HG03066 (cell line): ENCODE results near the gene SMIM8.

Experiments used
- ATAC-seq: cut with Tn5 transposase; IDR thresholded peaks from one replicate; pipeline ENCODE4 v1.9.1; 2021; ENCODE audit warnings: low read depth; ENCODE audit not compliant: unreplicated experiment

Gene SMIM8

DNA sequence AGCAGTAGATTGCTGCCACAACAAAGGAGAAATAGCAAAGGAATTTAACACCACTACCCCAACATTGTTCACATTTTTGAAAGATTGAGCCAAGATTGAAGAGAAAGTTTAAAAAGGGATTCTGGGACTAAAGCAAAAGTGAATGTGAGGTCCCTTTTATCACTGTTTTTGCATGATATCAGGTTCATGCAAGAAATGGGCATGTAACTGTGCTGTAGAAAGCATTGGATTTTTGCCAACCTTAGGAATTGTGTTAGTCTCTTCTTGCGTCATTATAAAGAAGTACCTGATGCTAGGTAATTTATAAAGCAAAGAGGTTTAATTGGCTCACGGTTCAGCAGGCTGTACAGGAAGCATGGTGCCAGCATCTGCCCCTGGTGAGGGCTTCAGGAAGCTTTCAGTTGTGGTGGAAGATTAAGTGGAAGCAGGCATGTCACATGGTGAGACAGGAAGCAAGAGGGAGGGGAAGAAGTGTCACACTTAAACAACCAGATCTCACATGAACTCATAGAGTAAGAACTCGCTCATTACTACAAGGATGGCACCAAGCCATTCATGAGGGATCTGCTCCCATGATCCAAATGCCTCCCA lies 11.3 kb downstream of the SMIM8 start:
- ATAC-seq = no peak

DNA sequence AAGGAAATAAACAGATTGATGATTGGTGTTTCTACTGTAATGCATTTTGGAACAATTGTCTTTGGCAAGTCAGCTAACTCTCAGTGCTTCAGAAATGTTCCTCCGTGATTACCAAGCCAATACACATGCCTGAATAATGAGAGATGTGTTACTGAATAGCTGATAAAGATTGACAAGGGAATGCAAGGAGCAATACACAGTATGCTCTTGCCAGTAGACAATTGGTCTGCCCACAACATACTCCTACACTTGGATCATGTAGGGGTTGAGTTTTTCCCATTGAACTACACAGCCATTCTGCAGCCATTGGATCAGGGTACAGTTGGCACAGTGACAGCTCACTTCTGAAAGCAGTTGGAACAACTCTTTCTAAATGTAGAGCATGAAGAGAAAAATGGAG lies 12.3 kb downstream of the SMIM8 start:
- no peak for ATAC-seq

DNA sequence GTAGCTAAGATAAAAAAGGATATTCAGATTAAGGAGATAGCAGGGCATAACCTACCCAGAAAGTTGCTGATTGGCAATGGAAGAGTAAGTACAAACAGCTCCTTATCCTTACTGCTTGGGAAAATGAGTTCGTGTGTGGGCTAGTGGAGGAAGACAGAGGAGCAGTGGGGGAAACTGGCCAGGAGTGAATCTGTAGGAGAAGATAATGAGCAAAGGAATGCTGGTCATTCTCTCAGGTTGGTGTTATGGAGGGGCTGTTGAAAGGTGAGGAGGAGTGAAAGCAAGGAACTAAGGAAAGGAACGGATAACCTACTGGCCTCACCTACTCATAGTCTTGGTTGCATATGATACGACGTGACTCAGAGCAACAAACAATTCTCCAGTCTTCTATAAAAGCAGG lies 14.0 kb downstream of the SMIM8 start:
- no peak for ATAC-seq

DNA sequence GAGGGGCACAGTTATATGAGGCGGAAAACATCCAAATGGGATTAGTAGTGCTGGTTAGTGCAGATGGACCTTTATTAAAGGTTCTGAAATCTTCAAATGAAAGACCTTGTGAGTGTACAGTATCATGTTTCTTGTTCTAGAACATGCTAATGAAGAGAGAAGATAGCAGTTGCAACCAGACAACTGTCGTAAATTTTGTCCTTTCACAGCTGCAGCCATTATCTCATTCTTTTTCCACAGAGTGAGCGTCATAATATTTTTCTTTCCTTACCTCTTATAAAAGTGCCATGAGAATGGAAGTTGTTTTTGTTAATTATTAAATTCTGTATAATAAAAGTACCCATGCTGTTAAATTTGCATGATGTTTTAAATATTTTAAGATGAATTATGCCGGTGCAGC lies 17.8 kb downstream of the SMIM8 start:
- no peak for ATAC-seq

DNA sequence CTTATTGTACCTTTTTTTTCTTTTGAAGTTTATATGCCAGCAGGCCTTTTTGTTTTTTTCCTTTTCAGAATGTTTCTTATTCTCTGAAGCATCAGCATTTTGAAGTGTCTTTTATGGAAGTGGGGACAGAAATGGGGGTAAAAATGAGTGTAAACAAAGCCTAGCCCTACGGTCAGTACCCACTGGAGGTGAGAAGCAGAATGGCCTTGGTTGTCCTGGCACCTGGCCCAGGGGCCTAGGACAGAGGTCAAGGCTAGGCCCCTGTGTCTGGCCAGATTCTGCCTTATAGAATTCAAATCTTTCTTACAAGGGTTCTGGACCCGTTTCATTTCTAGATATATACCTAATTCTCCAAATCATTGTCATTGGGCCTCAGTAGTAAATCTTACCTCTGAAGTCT lies 18.8 kb downstream of the SMIM8 start:
- ATAC-seq = no peak

DNA sequence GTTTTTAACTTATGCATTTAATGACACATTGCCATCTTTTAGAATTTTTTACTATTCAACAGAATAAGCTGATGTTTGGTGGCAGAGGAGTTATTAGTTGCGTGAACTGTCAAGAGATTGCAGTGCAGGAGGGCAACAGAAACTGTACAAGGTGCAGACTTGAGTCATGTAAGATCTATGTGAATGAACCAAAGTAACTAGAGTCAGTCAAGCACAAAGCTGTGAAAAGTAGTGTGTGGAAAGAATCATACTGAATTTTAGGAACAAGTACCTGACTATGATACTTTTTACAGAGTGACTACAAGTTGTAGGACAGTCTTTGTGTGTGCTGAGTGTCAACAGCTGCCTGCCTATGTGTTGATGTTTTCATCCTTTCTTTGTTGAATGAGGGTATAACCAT lies 19.5 kb downstream of the SMIM8 start:
- peak; percentile 95 for ATAC-seq

DNA sequence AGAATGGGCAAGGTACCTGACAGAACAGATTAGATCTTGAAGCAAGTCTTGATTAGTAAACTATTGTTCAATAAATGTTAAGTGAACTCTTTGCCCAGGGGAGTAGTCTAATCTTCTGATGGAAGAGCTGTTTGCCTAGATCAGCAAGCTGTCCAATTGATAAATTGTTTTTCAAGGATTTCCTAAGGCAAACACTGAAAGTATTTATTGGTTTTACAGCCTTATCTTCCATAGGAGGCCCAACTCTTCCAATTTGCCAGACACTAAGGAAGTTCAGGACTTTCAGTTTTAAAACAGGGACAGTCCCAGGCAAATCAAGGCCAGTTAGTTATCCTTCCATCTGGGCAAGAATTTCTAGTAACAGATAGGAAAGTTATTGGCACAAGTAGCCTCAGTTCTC lies 20.4 kb downstream of the SMIM8 start:
- no peak for ATAC-seq

DNA sequence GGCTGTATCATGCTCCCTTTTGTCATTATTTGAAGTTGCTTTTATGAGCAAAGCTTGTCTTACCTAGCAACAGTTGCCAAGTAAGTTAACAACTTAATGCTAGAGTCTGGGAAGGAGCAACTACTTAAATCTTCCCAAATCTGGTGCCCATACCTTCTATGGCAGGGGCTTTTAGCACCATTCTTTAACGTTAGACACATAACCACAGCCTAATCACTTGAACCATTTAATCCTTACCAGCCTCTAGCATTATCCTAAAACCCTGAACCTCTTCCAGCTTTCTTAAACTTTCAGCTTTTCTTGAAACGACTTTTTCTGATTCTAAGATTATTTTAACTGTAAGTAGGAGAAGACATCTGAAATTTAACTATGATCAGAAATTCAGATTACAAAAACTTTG lies 22.3 kb downstream of the SMIM8 start, which contains the start of gene C6orf163:
C6orf163 (plus strand) TSS at position 83 of the 400 bp plus-strand sequence; CDS start at position 370, 287 bp downstream.
- ATAC-seq = no peak

DNA sequence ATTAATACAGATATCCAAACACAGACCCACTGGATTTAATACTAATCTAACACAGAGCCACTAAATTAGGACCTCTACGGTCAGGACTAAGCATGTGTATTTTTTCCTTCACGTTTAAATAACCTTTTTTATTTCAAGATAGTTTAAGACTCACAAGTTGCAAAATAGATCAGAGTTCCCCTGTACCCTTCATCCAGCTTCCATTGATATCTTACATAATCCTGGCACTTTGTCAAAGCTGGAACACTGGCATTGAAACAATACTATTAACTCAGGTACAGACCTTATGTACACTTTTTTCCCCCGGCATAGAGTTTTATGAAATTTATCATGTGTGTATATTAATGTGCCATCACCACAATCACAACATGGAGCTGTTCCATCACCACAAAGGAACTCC lies 24.3 kb downstream of the SMIM8 start:
- no peak for ATAC-seq

DNA sequence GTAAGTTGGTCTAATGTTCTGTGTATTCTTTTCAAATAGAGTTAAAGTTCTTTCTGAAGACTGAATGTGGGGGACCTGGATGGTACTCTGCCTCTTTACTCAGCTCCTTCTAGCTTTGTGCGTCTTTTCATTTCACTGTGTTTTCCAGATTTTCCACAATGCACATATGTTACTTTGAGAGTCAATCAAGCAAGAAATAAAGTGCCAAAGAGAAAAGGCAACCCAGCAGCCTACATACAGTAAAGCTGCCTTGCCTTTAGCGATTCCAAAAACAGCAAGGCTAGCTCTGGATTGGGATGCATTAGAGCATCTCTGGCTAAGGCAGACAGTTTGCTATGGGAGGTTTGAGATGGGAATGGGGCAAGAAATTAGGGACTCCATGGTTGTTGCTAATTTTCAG lies 27.5 kb downstream of the SMIM8 start:
- ATAC-seq = no peak

DNA sequence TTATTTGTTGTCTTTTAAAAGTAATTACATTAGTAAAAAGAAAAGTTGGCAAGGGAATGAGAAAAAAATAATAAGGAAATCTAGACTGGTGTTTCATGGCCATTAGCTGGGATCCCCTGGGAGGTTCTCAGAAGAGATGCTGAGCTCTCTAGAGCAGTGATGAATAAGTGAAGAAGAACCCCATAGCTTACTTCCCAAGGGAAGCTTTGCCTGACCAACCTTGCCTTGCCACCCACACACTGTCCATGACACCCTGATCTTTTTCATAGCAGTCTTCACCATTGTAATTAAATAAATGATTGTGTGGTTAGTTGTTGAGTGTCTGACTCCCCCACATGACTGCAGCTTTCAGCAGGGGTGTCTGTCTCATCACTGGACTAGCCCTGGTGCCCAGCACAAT lies 28.1 kb downstream of the SMIM8 start:
- no peak for ATAC-seq

DNA sequence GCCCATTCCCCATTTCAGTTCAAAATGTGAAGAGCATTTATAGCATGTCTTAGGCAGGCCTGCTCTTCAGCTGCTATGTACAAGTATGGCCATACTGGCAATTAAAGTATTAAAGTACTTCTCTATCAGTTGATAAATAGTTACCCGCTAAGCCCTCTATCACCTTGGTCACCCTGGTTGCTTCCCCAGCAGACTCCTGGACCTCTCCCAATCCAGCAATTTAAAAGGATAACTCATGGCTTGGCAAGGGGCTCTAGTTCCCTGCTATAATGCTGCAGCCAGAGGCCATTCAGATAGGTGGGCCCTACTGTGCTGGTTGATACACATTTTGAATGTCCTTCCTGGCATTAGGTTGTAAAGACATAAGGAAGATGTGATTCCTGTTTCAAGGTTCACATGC lies 29.2 kb downstream of the SMIM8 start:
- no peak for ATAC-seq

DNA sequence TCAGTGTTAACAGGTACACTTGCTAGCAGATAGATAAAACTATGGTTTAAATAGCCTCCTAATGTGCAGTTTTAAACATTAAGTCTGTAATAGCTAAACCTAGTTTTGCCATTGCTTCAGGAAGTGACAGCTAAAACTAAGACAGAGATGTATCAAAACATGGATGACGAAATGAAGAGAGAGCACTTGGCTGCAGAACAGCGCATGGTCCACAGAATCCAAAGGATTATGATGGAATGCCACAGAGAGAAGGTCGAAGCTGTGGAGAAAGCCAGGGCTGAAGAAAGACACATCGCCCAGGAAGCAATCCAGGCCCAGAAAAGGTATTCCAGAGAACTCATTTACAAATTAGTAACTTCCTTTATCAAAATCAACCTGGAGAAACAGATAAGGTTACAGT lies 33.8 kb downstream of the SMIM8 start:
- no peak for ATAC-seq

DNA sequence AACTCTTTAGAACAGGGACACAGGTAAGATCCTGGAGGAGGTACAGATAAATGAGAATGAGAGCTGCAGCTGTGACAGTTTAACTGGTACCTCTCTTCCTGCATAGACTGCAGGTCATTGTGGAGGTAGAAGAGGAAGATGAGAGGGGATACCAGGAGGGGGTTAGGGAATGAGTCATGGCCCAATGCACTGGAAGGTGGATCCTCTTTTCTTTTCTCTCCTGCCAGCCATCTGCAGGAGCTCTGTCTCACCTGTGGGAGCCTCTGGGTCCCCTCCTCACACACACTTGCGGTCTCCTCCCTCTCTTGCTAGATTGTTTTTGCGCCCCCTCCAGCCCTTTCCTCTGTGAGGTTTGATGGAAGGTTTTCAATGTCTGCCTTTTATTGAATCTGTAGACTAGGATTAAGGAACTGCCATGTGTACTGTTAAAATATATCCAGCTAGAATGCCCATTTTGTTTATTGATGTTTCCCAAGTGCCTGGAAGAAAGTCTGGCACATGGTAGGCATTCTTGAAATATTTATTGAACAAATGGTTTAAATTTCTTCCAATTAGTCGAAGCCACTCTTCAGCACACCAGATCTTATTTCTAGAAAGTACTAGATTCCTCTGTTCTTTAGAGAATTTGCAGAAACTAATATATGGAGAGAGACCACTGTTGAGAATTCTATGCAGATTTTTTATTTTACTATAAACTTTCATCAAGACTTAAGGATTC lies 35.2 kb downstream of the SMIM8 start:
- no peak for ATAC-seq

DNA sequence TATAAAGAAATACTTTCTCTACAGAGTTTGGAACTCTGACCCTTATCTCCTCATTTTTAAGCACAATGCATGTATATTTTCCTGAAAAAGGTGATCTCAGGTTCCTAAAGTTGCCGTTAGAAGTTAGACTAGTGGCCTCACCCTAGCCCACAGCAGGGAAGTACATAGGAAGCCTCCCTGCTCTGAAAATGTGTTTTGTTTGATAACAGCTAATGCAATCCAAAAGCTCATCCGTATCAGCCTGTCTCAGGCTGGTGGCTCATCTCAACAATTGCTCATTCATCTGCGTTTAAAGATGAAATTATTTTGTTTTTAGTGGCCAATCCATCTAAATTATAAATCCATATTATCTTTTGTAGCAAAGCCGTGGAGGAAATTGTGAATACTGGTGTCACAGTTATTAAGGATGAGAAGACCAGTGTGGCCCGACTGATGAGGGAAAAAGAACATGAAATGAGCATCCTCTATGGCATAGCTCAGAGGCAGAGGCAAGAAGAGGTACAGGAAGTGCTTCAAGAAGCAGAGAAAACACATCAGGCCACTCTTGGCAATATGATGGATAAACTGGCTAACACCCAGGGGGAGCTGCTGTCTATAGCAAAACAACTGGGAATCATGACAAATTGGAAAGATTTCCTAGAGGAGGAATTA lies 42.3 kb downstream of the SMIM8 start:
- no peak for ATAC-seq

DNA sequence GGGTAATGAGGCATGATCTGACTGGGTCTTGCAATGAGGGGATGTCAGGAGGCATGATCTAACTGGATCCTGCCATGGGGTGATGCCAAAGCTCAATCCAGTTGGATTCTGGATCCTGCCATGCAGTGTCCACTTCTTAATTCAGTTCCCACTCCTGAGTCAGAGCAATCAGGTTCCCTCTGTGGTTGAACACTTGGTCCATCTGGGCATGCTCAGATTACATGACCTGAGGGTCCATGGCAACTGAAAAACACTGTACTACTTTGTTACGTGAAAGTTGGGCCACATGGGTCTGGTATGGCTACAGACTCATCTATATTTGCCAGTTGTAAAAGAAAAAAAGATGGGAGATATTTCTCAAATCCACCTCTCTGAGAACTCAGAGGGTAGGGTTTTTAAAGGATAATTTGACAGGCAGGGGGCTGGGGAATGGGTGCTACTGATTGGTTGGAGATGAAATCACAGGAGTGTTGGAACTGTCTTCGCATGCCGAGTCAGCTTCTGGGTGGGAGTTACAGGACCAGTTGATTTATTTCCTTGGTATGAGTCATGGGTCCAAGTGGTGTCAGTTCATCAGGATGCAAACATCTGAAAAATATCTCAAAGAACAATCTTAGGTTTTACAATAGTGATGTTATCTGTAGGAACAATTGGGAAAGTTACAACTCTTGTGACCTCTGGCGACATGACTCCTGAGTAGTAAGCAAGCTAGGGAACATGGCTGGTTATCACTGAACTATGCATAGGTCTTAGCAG lies 43.9 kb downstream of the SMIM8 start:
- no peak for ATAC-seq

DNA sequence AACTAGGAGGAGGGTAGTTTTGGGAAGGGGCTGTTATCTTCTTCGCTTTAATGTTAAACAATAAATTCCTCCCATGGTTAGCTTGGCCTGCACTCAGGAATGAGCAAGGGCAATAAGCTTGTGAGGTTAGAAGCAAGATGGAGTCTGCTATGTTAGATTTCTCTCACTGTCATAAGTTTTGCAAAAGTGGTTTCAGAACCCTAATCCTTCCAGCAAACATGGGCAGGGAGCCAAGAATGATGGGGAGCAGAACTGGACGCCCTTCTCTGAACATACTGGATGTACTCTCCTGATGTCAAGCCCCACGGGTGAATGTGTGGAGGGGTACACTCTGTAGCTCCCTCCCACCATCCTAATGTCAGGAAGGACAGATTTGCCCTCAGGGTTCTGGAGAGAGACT lies 44.5 kb downstream of the SMIM8 start:
- ATAC-seq = no peak

DNA sequence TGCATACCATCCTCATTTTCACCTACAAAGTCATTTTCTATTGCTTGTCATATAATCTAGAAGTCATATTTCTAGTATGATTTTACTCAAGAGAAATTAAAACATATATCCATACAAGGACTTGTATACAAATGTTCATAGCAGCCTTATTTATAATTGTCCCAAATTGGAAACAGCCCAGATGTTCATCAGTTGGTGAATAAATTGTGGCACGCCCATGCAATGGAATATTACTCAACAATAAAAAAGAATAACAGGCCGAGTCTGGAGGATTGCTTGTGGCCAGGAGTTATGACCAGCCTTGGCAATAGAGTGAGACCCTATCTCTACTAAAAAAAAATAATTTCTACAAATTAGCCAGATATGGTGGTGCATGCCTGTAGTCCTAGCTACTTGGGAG lies 51.0 kb downstream of the SMIM8 start:
- ATAC-seq = no peak

DNA sequence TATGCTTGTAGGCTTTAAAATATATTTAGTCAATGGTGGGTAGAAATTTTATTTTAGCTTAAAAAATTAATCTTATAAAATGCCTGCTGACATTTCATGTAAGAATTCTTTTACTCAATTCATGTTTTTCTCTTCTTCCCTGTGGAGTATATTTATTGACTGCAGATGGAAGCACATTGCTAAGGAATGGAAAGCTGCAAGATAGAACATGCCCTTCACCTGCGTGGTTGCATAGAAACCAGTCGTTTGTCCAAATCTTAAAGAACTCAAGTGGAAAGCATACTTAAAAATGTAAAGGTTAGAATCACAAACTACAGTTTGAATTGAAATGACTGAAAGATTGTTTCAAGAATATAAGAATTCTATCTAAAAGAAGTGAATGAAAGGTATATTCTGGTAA lies 52.9 kb downstream of the SMIM8 start:
- ATAC-seq = no peak

DNA sequence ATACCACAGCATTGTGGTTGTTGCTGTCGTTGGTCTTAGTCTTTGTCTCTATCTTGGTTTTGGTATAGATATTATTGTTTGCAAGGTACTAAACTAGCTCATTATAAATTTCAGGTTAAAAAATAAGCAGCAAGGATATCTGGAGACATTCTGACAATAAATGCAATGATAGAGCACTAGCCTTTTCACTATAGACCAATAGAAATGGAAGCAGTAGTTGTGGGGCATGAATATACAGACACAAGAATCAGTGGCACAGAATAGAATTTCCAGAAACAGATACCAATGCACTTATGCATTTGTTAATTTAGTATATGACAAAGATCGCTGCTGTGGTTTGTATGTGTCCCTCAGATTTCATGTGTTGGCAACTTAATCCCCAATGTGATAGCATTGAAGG lies 54.3 kb downstream of the SMIM8 start:
- no peak for ATAC-seq

DNA sequence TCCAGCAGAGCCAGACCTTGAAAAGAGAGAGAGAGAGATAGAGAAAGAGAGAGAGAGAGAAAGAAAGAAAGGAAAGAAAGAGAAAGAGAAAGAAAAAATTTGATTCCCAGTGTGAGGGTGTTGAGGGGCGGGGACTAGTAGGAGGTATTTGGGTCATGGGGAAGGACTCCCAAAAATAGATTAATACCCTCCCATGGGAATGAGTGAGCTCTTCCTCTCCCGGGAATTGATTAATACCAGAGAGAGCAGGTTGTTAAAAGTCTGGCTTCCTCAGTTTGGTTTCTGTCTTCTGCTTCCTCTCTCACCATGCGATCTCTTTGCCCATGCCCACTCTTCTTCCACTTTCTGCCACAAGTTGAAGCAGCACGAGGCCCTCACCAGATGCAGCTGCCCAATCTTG lies 56.6 kb downstream of the SMIM8 start:
- ATAC-seq = no peak
